Stomach (tissue), 9 donors: ENCODE measurements around the gene MICAL2. TPM values are rescaled to one million over a fixed set of nuclear protein-coding genes. Genes with fewer than 3 reads are reported as not detected.

Source experiments
- DNase-seq, 2 donors: peaks; one replicate each; pipeline versions ENCODE4 v3.0.0 to v3.0.0-alpha.2; 2013 to 2019
- H3K27ac ChIP-seq, 5 donors: fragments of 200-600 bp in 4 of 5; sonication (generic) in 4 of 5; one replicate each; pipeline ENCODE4 v1.5.1; 2013 to 2019; ENCODE audit warnings: mild to moderate bottlenecking in 1 of 5, moderate library complexity in 1 of 5
- H3K27me3 ChIP-seq, 3 donors: fragments of 200-600 bp; sonication (generic); one replicate each; pipeline ENCODE4 v1.5.1; 2017 to 2019; ENCODE audit warnings: mixed run types in 1 of 3
- H3K36me3 ChIP-seq, 4 donors: fragments of 200-600 bp; sonication (generic); 1 replicate in 3 of 4; 2 replicates in 1 of 4; pipeline ENCODE4 v1.5.1; 2016 to 2019
- H3K4me1 ChIP-seq, 4 donors: fragments of 200-600 bp; sonication (generic); one replicate each; pipeline ENCODE4 v1.5.1; 2016 to 2019
- H3K4me3 ChIP-seq, 4 donors: fragments of 200-600 bp; sonication (generic) in 3 of 4; one replicate each; pipeline ENCODE4 v1.5.1; 2016 to 2019; ENCODE audit warnings: mild to moderate bottlenecking in 1 of 4
- H3K9me3 ChIP-seq, 4 donors: fragments of 200-600 bp; sonication (generic); one replicate each; pipeline ENCODE4 v1.5.1; 2016 to 2019
- CTCF ChIP-seq, 7 experiments: fragments of 450-650 bp in 4 of 7; fragments of 200-600 bp in 3 of 7; sonication (generic) in 3 of 7; IDR thresholded peaks; one replicate each; pipeline ENCODE4 v1.5.1; 2016 to 2019; ENCODE audit warnings: antibody characterized with exemption in 7 of 7, control low read depth in 2 of 7, mild to moderate bottlenecking in 1 of 7
- EP300 ChIP-seq: sonication (generic); formaldehyde crosslinking; IDR thresholded peaks from one replicate; pipeline ENCODE4 v1.6.1; 2017; ENCODE audit warnings: antibody characterized with exemption
- POLR2A ChIP-seq, 4 donors: fragments of 450-650 bp; IDR thresholded peaks; one replicate each; pipeline ENCODE4 v1.6.1; 2016; ENCODE audit warnings: antibody characterized with exemption in 4 of 4, control low read depth in 2 of 4, mild to moderate bottlenecking in 1 of 4, moderate library complexity in 1 of 4
- POLR2AphosphoS5 ChIP-seq, 3 donors: sonication (generic); formaldehyde crosslinking; IDR thresholded peaks; one replicate each; pipeline ENCODE4 v1.6.1; 2016; ENCODE audit warnings: antibody characterized with exemption in 3 of 3
- WGBS, 5 donors: extraction: QIAGEN DNeasy Blood & Tissue Kit in 3 of 5; methylation state at CpG; one replicate each; pipeline versions ENCODE4 v1.1.5 to v1.1.7; 2013 to 2018; 5-methylcytosine and 5-hydroxymethylcytosine counted together
- intact Hi-C: fragments of 100-400 bp; cut with DNase I; formaldehyde crosslinking; loops from one replicate; pipeline ENCODE4 v1.15.1; 2023; ENCODE audit warnings: low total_unique reads
- polyA plus RNA-seq, 3 donors: library from polyadenylated mRNA; stranded (reverse); fragments of 200-250 nt; gene quantifications; one replicate each; pipeline ENCODE4 v1.2.3, GENCODE V29; 2013
- total RNA-seq, 5 donors: library from RNA; depleted of rRNA; stranded (reverse); fragments of >200 nt; gene quantifications; one replicate each; pipeline versions ENCODE4 v1.1.0 to v1.2.3, GENCODE V29; 2014 to 2016
- donor health status: healthy with polysubstance abuse.
- donor health status: Bipolar disorder and iron deficiency.
- donor health status: healthy.

Gene MICAL2
- total and polyA plus RNA-seq, 8 donors, result 11.2 to 165 (median 83.3) TPM

GRCh38 chr11:12172493-12173013, 62.2 kb downstream of the MICAL2 start:
- no peak overlapping the region for H3K4me3 ChIP-seq
- TF ChIP-seq POLR2AphosphoS5 (IDR thresholded peaks at IDR 0.05) (no peak), CTCF (IDR thresholded peaks at IDR 0.05) (no peak), EP300 (no peak), POLR2A (IDR thresholded peaks at IDR 0.05) (no peak)
- peaks cover 0 to 4% (median 2%) of the 10 kb centered on the region in 4 donors for H3K36me3 ChIP-seq
- H3K4me1 ChIP-seq, result peaks cover 0 to 46% (median 21%) of the 10 kb centered on the region in 4 donors
- no peaks in the 10 kb centered on the region for H3K9me3 ChIP-seq
- no peak for DNase-seq
- intact Hi-C loops, result no loop called here
- H3K27ac ChIP-seq, result peak overlapping the region in 2 of 5 donors; percentile 46 to 58
- 71 to 77% (median 75%) methylated on average over 3 of the region's 3 CpGs for WGBS, 5 donors
- no peaks in the 10 kb centered on the region for H3K27me3 ChIP-seq

- Histone ChIP-seq H3K9me3 (no peaks in the 10 kb centered on the region), H3K36me3 (peaks cover 0 to 4% (median 2%) of the 10 kb centered on the region in 4 donors), H3K4me1 (peaks cover 0 to 49% (median 22%) of the 10 kb centered on the region in 4 donors), H3K4me3 (no peak overlapping the region), H3K27ac (peak overlapping the region in 2 of 5 donors; percentile 46 to 58), H3K27me3 (no peaks in the 10 kb centered on the region)
- intact Hi-C loops, result no loop called here
- DNase-seq, result no peak
- 73 to 85% (median 81%) methylated on average over 4 of the region's 4 CpGs for WGBS, 5 donors
- TF ChIP-seq CTCF (IDR thresholded peaks at IDR 0.05) (no peak), EP300 (no peak), POLR2AphosphoS5 (IDR thresholded peaks at IDR 0.05) (no peak), POLR2A (IDR thresholded peaks at IDR 0.05) (no peak)
Observed at GRCh38 chr11:12173111-12173510, 62.7 kb downstream of the MICAL2 start.

GRCh38 chr11:12174128-12174476, 63.7 kb downstream of the MICAL2 start:
- peaks cover under 1 to 59% (median 28%) of the 10 kb centered on the region in 4 donors for H3K4me1 ChIP-seq
- intact Hi-C loops, result no loop called here
- no peaks in the 10 kb centered on the region for H3K9me3 ChIP-seq
- TF ChIP-seq POLR2AphosphoS5 (IDR thresholded peaks at IDR 0.05) (no peak), EP300 (no peak), CTCF (IDR thresholded peaks at IDR 0.05) (no peak), POLR2A (IDR thresholded peaks at IDR 0.05) (no peak)
- 31 to 72% (median 52%) methylated on average over 1 of the region's 1 CpG for WGBS, 5 donors
- no peaks in the 10 kb centered on the region for H3K27me3 ChIP-seq
- H3K4me3 ChIP-seq, result no peak overlapping the region
- peak overlapping the region in 2 of 5 donors; percentile 46 to 58 for H3K27ac ChIP-seq
- peaks cover 0 to 4% (median 0%) of the 10 kb centered on the region in 4 donors for H3K36me3 ChIP-seq
- DNase-seq, result no peak

- intact Hi-C loops, result no loop called here
- Histone ChIP-seq H3K36me3 (peaks cover 0 to 4% (median 0%) of the 10 kb centered on the region in 4 donors), H3K4me3 (no peak overlapping the region), H3K4me1 (peaks cover 5 to 61% (median 33%) of the 10 kb centered on the region in 4 donors), H3K9me3 (no peaks in the 10 kb centered on the region), H3K27ac (peak overlapping the region in 2 of 5 donors; percentile 36 to 37), H3K27me3 (no peaks in the 10 kb centered on the region)
- no peak for DNase-seq
- TF ChIP-seq POLR2A (IDR thresholded peaks at IDR 0.05) (no peak), EP300 (no peak), POLR2AphosphoS5 (IDR thresholded peaks at IDR 0.05) (no peak), CTCF (IDR thresholded peaks at IDR 0.05) (no peak)
- WGBS, 5 donors, result 80 to 91% (median 84%) methylated on average over 3 of the region's 3 CpGs
Observed at GRCh38 chr11:12174477-12175143, 64.2 kb downstream of the MICAL2 start.
